HG02840 (cell line): ENCODE results near the gene SDCBP2.

Experiments
- ATAC-seq: cut with Tn5 transposase; IDR thresholded peaks from one replicate; pipeline ENCODE4 v1.9.1; 2021; ENCODE audit warnings: mild to moderate bottlenecking, moderate library complexity, moderate number of reproducible peaks; ENCODE audit not compliant: unreplicated experiment, low FRiP score

The SDCBP2 gene

GRCh38 chr20:1315804-1316203 is 13.1 kb downstream of the SDCBP2 start:
- no peak for ATAC-seq

- no peak for ATAC-seq
These were observed 15.5 kb downstream of the SDCBP2 start for GRCh38 chr20:1313236-1313964.

GRCh38 chr20:1312904-1313235 is 16.1 kb downstream of the SDCBP2 start:
- no peak for ATAC-seq

GRCh38 chr20:1312308-1312707 is 16.6 kb downstream of the SDCBP2 start:
- no peak for ATAC-seq

- ATAC-seq = no peak
These were observed 18.3 kb downstream of the SDCBP2 start for GRCh38 chr20:1310506-1311190.

- no peak for ATAC-seq
These were observed 18.9 kb downstream of the SDCBP2 start for GRCh38 chr20:1310071-1310470.

- ATAC-seq = no peak
These were observed 19.5 kb downstream of the SDCBP2 start for GRCh38 chr20:1309439-1309847.

GRCh38 chr20:1308702-1309095 is 20.2 kb downstream of the SDCBP2 start:
- no peak for ATAC-seq

- ATAC-seq = no peak
These were observed 20.8 kb downstream of the SDCBP2 start for GRCh38 chr20:1308067-1308701.

GRCh38 chr20:1307571-1307971 is 21.4 kb downstream of the SDCBP2 start:
- no peak for ATAC-seq

GRCh38 chr20:1307171-1307570 is 21.8 kb downstream of the SDCBP2 start:
- no peak for ATAC-seq

- ATAC-seq = no peak
These were observed 22.4 kb downstream of the SDCBP2 start for GRCh38 chr20:1306316-1307135.

GRCh38 chr20:1305712-1306111 is 23.2 kb downstream of the SDCBP2 start:
- no peak for ATAC-seq

- ATAC-seq = no peak
These were observed 24.0 kb downstream of the SDCBP2 start for GRCh38 chr20:1304710-1305515.

- no peak for ATAC-seq
These were observed 26.0 kb downstream of the SDCBP2 start for GRCh38 chr20:1302685-1303541.

GRCh38 chr20:1301031-1301529 is 27.9 kb downstream of the SDCBP2 start:
- ATAC-seq = no peak

- no peak for ATAC-seq
These were observed 28.7 kb downstream of the SDCBP2 start for GRCh38 chr20:1300083-1300840.

GRCh38 chr20:1299522-1299921 is 29.4 kb downstream of the SDCBP2 start:
- ATAC-seq = no peak
